ENCODE results near the gene C1orf232. TPM values are rescaled to one million over a fixed set of nuclear protein-coding genes. Genes with fewer than 3 reads are reported as not detected.

The C1orf232 gene
- total and polyA plus RNA-seq, 2 of the 4 experiments (the other 2 are of a cell fraction), result not detected

- CTCF ChIA-PET, result interaction anchor here (0.6 kb wide), 1 partner anchor 8 kb away, joined by 6 read pairs; no protein-coding TSS in a partner anchor
- H3K14ac ChIP-seq (replicated peaks; ENCODE audit: low read depth, low read length), result no peak overlapping the region
- H3K9me3 ChIP-seq (ENCODE audit: control insufficient read depth, insufficient read depth, low read length), result no peaks in the 10 kb centered on the region
- H2AFZ ChIP-seq (replicated peaks; ENCODE audit: low read length, poor library complexity), result peak overlapping the region; percentile 89
- H3K27ac ChIP-seq (ENCODE audit: insufficient read depth, low read length), result no peak overlapping the region
- peak overlapping the region; percentile 78 for H3K4me2 ChIP-seq (ENCODE audit: low read depth, low read length)
- H2AK5ac ChIP-seq (ENCODE audit: low read depth, low read length), result no peak overlapping the region
- no peaks in the 10 kb centered on the region for H3K36me3 ChIP-seq (ENCODE audit: control insufficient read depth, insufficient read depth, low read length)
- POLR2A ChIA-PET (ENCODE audit: unreplicated experiment), result no interaction called here
- no peak overlapping the region for H3K23ac ChIP-seq (ENCODE audit: low read depth, low read length)
- no peak overlapping the region for H3K18ac ChIP-seq (ENCODE audit: low read depth, low read length)
- no peak overlapping the region for H3K56ac ChIP-seq (ENCODE audit: extremely low read depth, insufficient read depth, low read length)
- intact Hi-C loops (cut with micrococcal nuclease) (no loop called here), dilution Hi-C loops (cut with HindIII; ENCODE audit: low sequenced_read_pairs, unreplicated experiment) (no loop called here), in situ Hi-C loops (cut with MboI; ENCODE audit: low sequenced_read_pairs) (no loop called here)
- H3K79me1 ChIP-seq (ENCODE audit: low read depth in 1 of 2, low read length in 2 of 2), result no peaks in the 10 kb centered on the region
- no peak for DNase-seq
- no peak overlapping the region for H2BK5ac ChIP-seq (ENCODE audit: low read depth, low read length, poor library complexity, severe bottlenecking)
- 50% methylated on average over 13 of the region's 21 CpGs; no CpG with 5 or more reads in 1 of the 2 experiments for whole genome bisulfite sequencing, 2 experiments (ENCODE audit: extremely low coverage in 2 of 2, insufficient read length in 1 of 2)
- no peak overlapping the region for H4K5ac ChIP-seq (ENCODE audit: low read depth, low read length)
- H2BK120ac ChIP-seq (ENCODE audit: low read depth, low read length), result no peak overlapping the region
- no peak overlapping the region for H4K91ac ChIP-seq (ENCODE audit: insufficient read depth, low read depth, low read length)
- TF ChIP-seq ELK1 (IDR thresholded peaks at IDR 0.05; ENCODE audit: borderline replicate concordance, low read depth, low read length), result no peak
- TF ChIP-seq MXI1 (IDR thresholded peaks at IDR 0.05; ENCODE audit: borderline replicate concordance, low read depth, low read length), result no peak
- no peak for TF ChIP-seq RAD21 (IDR thresholded peaks at IDR 0.05; ENCODE audit: low read length)
- TF ChIP-seq CEBPB (IDR thresholded peaks at IDR 0.05; ENCODE audit: low read depth, low read length), result no peak
- TF ChIP-seq MAFK (IDR thresholded peaks at IDR 0.05; ENCODE audit: low read depth, low read length), result no peak
- TF ChIP-seq BHLHE40 (IDR thresholded peaks at IDR 0.05; ENCODE audit: low read depth, low read length), result no peak
- TF ChIP-seq NFE2L2 (IDR thresholded peaks at IDR 0.05; ENCODE audit: low read depth, low read length), result no peak
- no peak for TF ChIP-seq CTCF (conservative IDR thresholded peaks at IDR 0.05; ENCODE audit: low read depth, low read length)
- TF ChIP-seq FOS (IDR thresholded peaks at IDR 0.05; ENCODE audit: low read depth, low read length), result no peak
- TF ChIP-seq RFX5 (IDR thresholded peaks at IDR 0.05; ENCODE audit: low read depth, low read length), result no peak
- no peak for TF ChIP-seq SMC3 (IDR thresholded peaks at IDR 0.05; ENCODE audit: low read depth, low read length)
- no peak for TF ChIP-seq POLR2A (IDR thresholded peaks at IDR 0.05; ENCODE audit: low read depth, low read length)
- peak overlapping the region; percentile 58 for H2AK9ac ChIP-seq (replicated peaks; ENCODE audit: low read depth, low read length, poor library complexity)
- H3K4me3 ChIP-seq (ENCODE audit: insufficient read depth, low read depth, low read length), result peak overlapping the region; percentile 30
- H3K27me3 ChIP-seq (ENCODE audit: control insufficient read depth, insufficient read depth, low read length), result peaks cover 29% of the 10 kb centered on the region; the same call in 1 of the 2 replicates
- H2BK15ac ChIP-seq (ENCODE audit: low read depth, low read length), result no peak overlapping the region
- H4K20me1 ChIP-seq (ENCODE audit: insufficient read depth, low read length), result no peaks in the 10 kb centered on the region
- no peak overlapping the region for H3K9ac ChIP-seq (ENCODE audit: low read depth, low read length)
- BruUV-seq (replicated peaks), result no TSS peak
- ATAC-seq (ENCODE audit: low read depth), result no peak
- no peak overlapping the region for H2BK20ac ChIP-seq (ENCODE audit: low read depth, low read length)
- H3K9me1 ChIP-seq (ENCODE audit: insufficient read depth, low read length), result no peaks in the 10 kb centered on the region
- no peak overlapping the region for H4K8ac ChIP-seq (ENCODE audit: low read depth in 2 of 2, low read length in 2 of 2)
- peaks cover 4% of the 10 kb centered on the region for H3K4me1 ChIP-seq (ENCODE audit: control insufficient read depth, insufficient read depth, low read length)
- no peak overlapping the region for H3K4ac ChIP-seq (ENCODE audit: low read depth, low read length)
Measured at GRCh38 chr1:26162220-26162709, 6.5 kb downstream of the C1orf232 start.

All from IMR-90 (cell line).